ENCODE measurements around the gene RPL18A. TPM values are rescaled to one million over a fixed set of nuclear protein-coding genes. Genes with fewer than 3 reads are reported as not detected.

RPL18A gene
- total RNA-seq, 1 experiment from 2014 or later: 1,852 TPM

GRCh38 chr19:17862711-17863519 is 3.2 kb downstream of the RPL18A start:
- ChIA-PET CTCF (no interaction called here), POLR2A (ENCODE audit: low non-redundant PET) (interaction anchor here (0.5 kb wide), 1 partner anchor 442 kb away, joined by 5 read pairs; no protein-coding TSS in a partner anchor)
- peaks cover 53% of the 10 kb centered on the region for H3K36me3 ChIP-seq (ENCODE audit: insufficient read depth, low read length, poor library complexity, severe bottlenecking)
- no peak for DNase-seq (ENCODE audit: low spot score)
- peak overlapping the region; percentile 85 for H3K27ac ChIP-seq (ENCODE audit: low read depth, low read length, poor library complexity, severe bottlenecking)
- no peak overlapping the region for H3K4me3 ChIP-seq (ENCODE audit: low read depth, low read length, poor library complexity, severe bottlenecking)
- BruUV-seq (replicated peaks): no TSS peak
- peaks cover 12% of the 10 kb centered on the region for H3K4me1 ChIP-seq (ENCODE audit: insufficient read depth, low read length, poor library complexity, severe bottlenecking)
- no peaks in the 10 kb centered on the region for H3K9me3 ChIP-seq (ENCODE audit: low read depth, low read length, poor library complexity, severe bottlenecking)
- H3K27me3 ChIP-seq (replicated peaks; ENCODE audit: insufficient read depth, low read depth, low read length, poor library complexity): no peaks in the 10 kb centered on the region
- TF ChIP-seq EZH2 (IDR thresholded peaks at IDR 0.05; ENCODE audit: borderline replicate concordance, low read depth, low read length, poor library complexity, severe bottlenecking) (no peak), CTCF (conservative IDR thresholded peaks at IDR 0.05; ENCODE audit: low read depth, low read length) (no peak)
- intact Hi-C loops (cut with micrococcal nuclease; ENCODE audit: unreplicated experiment): no loop called here

- intact Hi-C loops (cut with micrococcal nuclease; ENCODE audit: unreplicated experiment): no loop called here
- no TSS peak for BruUV-seq (replicated peaks)
- Histone ChIP-seq H3K4me3 (ENCODE audit: low read depth, low read length, poor library complexity, severe bottlenecking) (no peak overlapping the region), H3K27me3 (replicated peaks; ENCODE audit: insufficient read depth, low read depth, low read length, poor library complexity) (peaks cover 4% of the 10 kb centered on the region), H3K27ac (ENCODE audit: low read depth, low read length, poor library complexity, severe bottlenecking) (no peak overlapping the region), H3K36me3 (ENCODE audit: insufficient read depth, low read length, poor library complexity, severe bottlenecking) (peaks cover 53% of the 10 kb centered on the region), H3K4me1 (ENCODE audit: insufficient read depth, low read length, poor library complexity, severe bottlenecking) (peaks cover 12% of the 10 kb centered on the region), H3K9me3 (ENCODE audit: low read depth, low read length, poor library complexity, severe bottlenecking) (no peaks in the 10 kb centered on the region)
- ChIA-PET POLR2A (ENCODE audit: low non-redundant PET) (no interaction called here), CTCF (no interaction called here)
- DNase-seq (ENCODE audit: low spot score): no peak
- TF ChIP-seq CTCF (conservative IDR thresholded peaks at IDR 0.05; ENCODE audit: low read depth, low read length): no peak
- TF ChIP-seq EZH2 (IDR thresholded peaks at IDR 0.05; ENCODE audit: borderline replicate concordance, low read depth, low read length, poor library complexity, severe bottlenecking): no peak
Measured at GRCh38 chr19:17863520-17864182, 3.9 kb downstream of the RPL18A start.

- peak; percentile 44 for DNase-seq (ENCODE audit: low spot score)
- ChIA-PET POLR2A (ENCODE audit: low non-redundant PET) (interaction anchor here (0.6 to 0.7 kb wide), 4 partner anchors 9 to 561 kb away, joined by 3 to 6 read pairs (median 4); no protein-coding TSS in a partner anchor), CTCF (no interaction called here)
- peaks cover 24% of the 10 kb centered on the region for H3K27me3 ChIP-seq (replicated peaks; ENCODE audit: insufficient read depth, low read depth, low read length, poor library complexity)
- TF ChIP-seq EZH2 (IDR thresholded peaks at IDR 0.05; ENCODE audit: borderline replicate concordance, low read depth, low read length, poor library complexity, severe bottlenecking): no peak
- TF ChIP-seq CTCF (conservative IDR thresholded peaks at IDR 0.05; ENCODE audit: low read depth, low read length): no peak
- H3K4me1 ChIP-seq (ENCODE audit: insufficient read depth, low read length, poor library complexity, severe bottlenecking): peaks cover 12% of the 10 kb centered on the region
- intact Hi-C loops (cut with micrococcal nuclease; ENCODE audit: unreplicated experiment): no loop called here
- BruUV-seq (replicated peaks): no TSS peak
- H3K9me3 ChIP-seq (ENCODE audit: low read depth, low read length, poor library complexity, severe bottlenecking): no peaks in the 10 kb centered on the region
- H3K36me3 ChIP-seq (ENCODE audit: insufficient read depth, low read length, poor library complexity, severe bottlenecking): peaks cover 49% of the 10 kb centered on the region
- no peak overlapping the region for H3K4me3 ChIP-seq (ENCODE audit: low read depth, low read length, poor library complexity, severe bottlenecking)
- no peak overlapping the region for H3K27ac ChIP-seq (ENCODE audit: low read depth, low read length, poor library complexity, severe bottlenecking)
Measured at GRCh38 chr19:17865364-17866311, 5.9 kb downstream of the RPL18A start.
